ENCODE results near the gene STK36. TPM values are rescaled to one million over a fixed set of nuclear protein-coding genes. Genes with fewer than 3 reads are reported as not detected.

Gene STK36
- total RNA-seq, 1 donor: 18.0 TPM

GRCh38 chr2:218745559-218746469, 73.9 kb downstream of the STK36 start:
- no peak for DNase-seq (ENCODE audit: low read depth in 2 of 3, low spot score in 2 of 3)

GRCh38 chr2:218746470-218746795, 74.5 kb downstream of the STK36 start:
- DNase-seq (ENCODE audit: low read depth in 2 of 3, low spot score in 2 of 3): no peak

- no peak for DNase-seq (ENCODE audit: low read depth in 2 of 3, low spot score in 2 of 3)
Measured at GRCh38 chr2:218746960-218747359, 75.1 kb downstream of the STK36 start.

GRCh38 chr2:218748741-218749441, 77.0 kb downstream of the STK36 start:
- DNase-seq (ENCODE audit: low read depth in 2 of 3, low spot score in 2 of 3): no peak

Other genes with a start within 250 kb of the STK36 start
- 3.8 TPM for gene USP37, start 103.7 kb upstream of the STK36 start, total RNA-seq
- 57.4 TPM for gene CNOT9, start 103.2 kb upstream of the STK36 start, total RNA-seq
- gene PLCD4, start 64.2 kb upstream of the STK36 start, total RNA-seq: 0.27 TPM
- gene ZNF142, start 12.5 kb upstream of the STK36 start, total RNA-seq: 32.9 TPM
- gene BCS1L, start 12.4 kb upstream of the STK36 start, total RNA-seq: 33.4 TPM
- gene RNF25, start 84 bp upstream of the STK36 start, total RNA-seq: 22.4 TPM
- 12.1 TPM for gene TTLL4, start 38.7 kb downstream of the STK36 start, total RNA-seq
- 0.27 TPM for gene CYP27A1, start 110.1 kb downstream of the STK36 start, total RNA-seq
- not detected for gene PRKAG3, start 159.7 kb downstream of the STK36 start, total RNA-seq
- gene WNT6, start 187.7 kb downstream of the STK36 start, total RNA-seq: 0.27 TPM
- 1.1 TPM for gene WNT10A, start 208.8 kb downstream of the STK36 start, total RNA-seq